Stimulated activated naive CD8-positive, alpha-beta T cell treated with anti-CD3 and anti-CD28 coated beads, Interleukin-15, Interleukin-2, amounts not matched to agents 100 U/mL and 50 U/mL, for 24 hours (primary cell): Measurements from ENCODE around the gene TYK2.
"Not testable (repeated sequence)": the region's sequence is repeated elsewhere in the genome, so short reads cannot be mapped to it uniquely, and the experiment has no call there.

ENCODE experiments used
- ATAC-seq: fragments of 150-1000 bp; cut with Tn5 transposase; one replicate; pipeline ENCODE4 v1.10.0; 2021
- DNase-seq: peaks from one replicate; pipeline ENCODE4 v3.0.0; 2021

TYK2 gene

GRCh38 chr19:10408511-10409283 is 28.3 kb upstream of the TYK2 start:
- DNase-seq = peak; percentile 80
- peak; percentile 73 for ATAC-seq

GRCh38 chr19:10407096-10407495 is 26.7 kb upstream of the TYK2 start:
- ATAC-seq (no peak), DNase-seq (no peak)

GRCh38 chr19:10406191-10406590 is 25.8 kb upstream of the TYK2 start:
- ATAC-seq = no peak

GRCh38 chr19:10404888-10405820 is 24.8 kb upstream of the TYK2 start:
- peak; percentile 74 for DNase-seq

More at GRCh38 chr19:10406191-10406590, 25.8 kb upstream of the TYK2 start:
- DNase-seq = no peak

GRCh38 chr19:10403137-10404021 is 23.0 kb upstream of the TYK2 start, which contains the start of gene CDC37:
Gene CDC37, minus strand, starts transcription at chr19:10403542. Its CDS starts 63 bp downstream, at chr19:10403479.
- peak; percentile 85 for ATAC-seq
- peak; percentile 99 for DNase-seq

More at GRCh38 chr19:10404888-10405820, 24.8 kb upstream of the TYK2 start:
- ATAC-seq = no peak

- no peak for ATAC-seq
- DNase-seq = no peak
Observed at GRCh38 chr19:10402441-10403038, 22.2 kb upstream of the TYK2 start.

GRCh38 chr19:10399878-10400277 is 19.5 kb upstream of the TYK2 start:
- ATAC-seq = no peak
- no peak for DNase-seq

GRCh38 chr19:10399340-10399739 is 19.0 kb upstream of the TYK2 start:
- not testable (repeated sequence) for DNase-seq, ATAC-seq

GRCh38 chr19:10398819-10399218 is 18.4 kb upstream of the TYK2 start:
- DNase-seq (no peak), ATAC-seq (no peak)

- DNase-seq (no peak), ATAC-seq (no peak)
Observed at GRCh38 chr19:10395917-10396316, 15.5 kb upstream of the TYK2 start.

- no peak for DNase-seq
- no peak for ATAC-seq
Observed at GRCh38 chr19:10395436-10395835, 15.1 kb upstream of the TYK2 start.

GRCh38 chr19:10395003-10395402 is 14.6 kb upstream of the TYK2 start:
- DNase-seq (no peak), ATAC-seq (no peak)

- no peak for DNase-seq
- ATAC-seq = no peak
Observed at GRCh38 chr19:10393137-10393536, 12.8 kb upstream of the TYK2 start.

GRCh38 chr19:10392120-10392519 is 11.7 kb upstream of the TYK2 start:
- ATAC-seq = no peak
- DNase-seq = no peak

- peak; percentile 24 for ATAC-seq
Observed at GRCh38 chr19:10390652-10391286, 10.4 kb upstream of the TYK2 start.

GRCh38 chr19:10389863-10390262 is 9.5 kb upstream of the TYK2 start:
- ATAC-seq (no peak), DNase-seq (peak; percentile 44)

More at GRCh38 chr19:10390652-10391286, 10.4 kb upstream of the TYK2 start:
- DNase-seq = peak; percentile 72

GRCh38 chr19:10388957-10389356 is 8.6 kb upstream of the TYK2 start:
- ATAC-seq (peak; percentile 45), DNase-seq (peak; percentile 90)

- DNase-seq = no peak
- no peak for ATAC-seq
Observed at GRCh38 chr19:10384580-10384979, 4.2 kb upstream of the TYK2 start.

- not testable (repeated sequence) for DNase-seq, ATAC-seq
Observed at GRCh38 chr19:10383223-10383499, 2.8 kb upstream of the TYK2 start.

GRCh38 chr19:10379880-10380312 is 476 bp downstream of the TYK2 start:
- DNase-seq (no peak), ATAC-seq (no peak)

- ATAC-seq (no peak), DNase-seq (no peak)
Observed at GRCh38 chr19:10378124-10378523, 2.2 kb downstream of the TYK2 start.
